ENCODE measurements around the gene FASN. TPM values are rescaled to one million over a fixed set of nuclear protein-coding genes. Genes with fewer than 3 reads are reported as not detected.

The FASN gene
- polyA plus RNA-seq, 1 donor = 34.3 TPM

- no peak for DNase-seq
Measured at GRCh38 chr17:82118815-82119380, 20.9 kb upstream of the FASN start.

- DNase-seq = no peak
Measured at GRCh38 chr17:82118168-82118814, 20.3 kb upstream of the FASN start.

DNA sequence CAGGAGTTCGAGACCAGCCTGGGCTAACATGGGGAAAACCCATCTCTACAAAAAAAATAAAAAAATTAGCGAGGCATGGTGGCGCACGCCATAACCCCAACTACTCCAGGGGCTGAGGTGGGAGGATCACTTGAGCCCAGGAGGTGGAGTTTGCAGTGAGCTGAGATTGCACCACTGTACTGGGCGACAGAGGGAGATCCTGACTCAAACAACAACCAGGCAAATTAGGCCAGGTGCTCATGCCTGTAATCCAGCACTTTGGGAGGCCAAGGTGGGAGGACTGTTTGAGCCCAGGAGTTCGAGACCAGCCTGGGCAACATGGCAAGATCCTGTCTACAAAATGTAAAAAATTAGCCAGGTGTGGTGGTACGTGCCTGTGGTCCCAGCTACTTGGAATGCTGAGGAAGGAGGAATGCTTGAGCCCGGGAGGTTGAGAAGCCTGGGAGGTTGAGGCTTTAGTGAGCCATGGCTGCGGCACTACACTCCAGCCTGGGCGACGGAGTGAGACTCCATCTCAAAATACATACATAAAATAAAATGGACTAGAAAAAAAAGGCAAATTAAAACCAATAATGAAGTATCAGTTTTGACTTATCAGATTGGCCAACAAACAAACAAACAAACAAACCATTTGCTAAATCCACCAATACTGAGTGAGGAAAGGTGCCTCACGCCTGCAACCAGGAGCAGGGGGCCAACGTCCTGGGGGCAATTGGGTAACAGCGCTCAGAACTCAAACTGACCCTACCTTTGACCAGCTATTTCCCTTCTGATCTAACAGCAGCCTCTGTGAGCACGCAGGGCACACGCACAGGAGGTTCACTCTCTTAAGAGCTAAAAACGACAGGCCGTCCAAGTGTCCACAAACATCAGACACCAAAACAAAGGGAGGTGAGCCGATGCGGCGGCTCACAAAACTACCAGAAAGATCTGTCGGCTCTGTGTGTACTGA is 19.4 kb upstream of the FASN start:
- no peak for DNase-seq

DNA sequence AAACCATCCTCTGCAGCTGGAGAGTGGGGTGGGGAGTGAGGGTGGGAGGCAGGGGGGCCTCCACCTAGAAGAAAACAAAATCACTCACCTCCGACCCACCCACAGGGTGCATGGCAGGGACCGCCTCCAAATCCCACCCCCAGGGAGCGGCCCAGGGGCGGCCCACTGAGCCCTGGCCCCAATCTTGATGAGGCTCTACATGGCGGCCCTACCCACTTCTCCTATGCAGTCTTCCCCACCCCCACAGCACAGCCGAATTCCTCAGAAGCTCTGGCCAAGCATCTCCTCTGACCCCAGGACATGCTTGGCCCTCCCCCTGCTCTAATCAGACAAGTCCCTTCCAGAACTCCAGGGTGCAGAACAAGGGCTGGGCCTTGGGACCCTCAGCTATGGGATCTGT is 18.2 kb upstream of the FASN start:
- DNase-seq = no peak

DNA sequence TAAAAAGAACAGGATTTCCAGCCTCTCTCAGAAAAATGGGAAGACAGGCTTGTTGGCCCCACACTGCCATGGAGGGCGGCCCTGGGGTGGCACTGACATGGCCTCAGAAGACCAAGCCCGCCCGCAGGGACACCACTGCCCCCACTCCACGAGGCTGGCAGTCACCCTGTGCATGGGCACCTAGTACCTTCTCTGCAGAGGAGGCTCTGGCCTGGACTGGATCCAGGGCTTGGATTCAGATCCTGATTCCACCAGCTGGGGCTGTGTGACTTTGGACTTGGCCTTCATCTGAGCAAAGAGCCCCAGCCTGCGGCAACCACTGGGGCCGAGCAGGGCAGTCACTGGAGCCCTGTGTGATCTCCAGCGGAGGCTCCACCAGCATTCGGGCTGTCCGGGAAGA is 16.8 kb upstream of the FASN start:
- DNase-seq = no peak

- no peak for DNase-seq
Measured at GRCh38 chr17:82114447-82114846, 16.4 kb upstream of the FASN start.

DNA sequence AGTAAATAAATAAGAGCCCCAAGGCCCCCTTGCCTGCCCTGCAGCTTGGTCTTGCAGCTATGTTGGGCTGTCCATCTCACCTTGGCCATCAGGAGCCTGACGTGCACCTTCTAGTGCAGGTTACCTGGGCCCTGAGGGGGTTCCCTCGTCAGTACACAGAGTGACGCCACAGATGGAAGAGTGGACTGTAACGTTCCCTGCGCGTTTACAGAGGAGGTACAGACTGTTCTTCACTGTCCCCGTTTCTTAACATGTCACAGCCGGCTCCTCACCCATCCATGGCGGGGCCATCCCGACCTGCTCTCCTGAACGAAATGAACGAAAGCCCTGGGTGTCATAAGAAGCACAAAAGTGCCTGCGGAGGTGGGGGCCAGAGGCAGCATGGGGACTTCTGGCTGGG is 15.9 kb upstream of the FASN start:
- DNase-seq = no peak

- no peak for DNase-seq
Measured at GRCh38 chr17:82113422-82113821, 15.4 kb upstream of the FASN start.

DNA sequence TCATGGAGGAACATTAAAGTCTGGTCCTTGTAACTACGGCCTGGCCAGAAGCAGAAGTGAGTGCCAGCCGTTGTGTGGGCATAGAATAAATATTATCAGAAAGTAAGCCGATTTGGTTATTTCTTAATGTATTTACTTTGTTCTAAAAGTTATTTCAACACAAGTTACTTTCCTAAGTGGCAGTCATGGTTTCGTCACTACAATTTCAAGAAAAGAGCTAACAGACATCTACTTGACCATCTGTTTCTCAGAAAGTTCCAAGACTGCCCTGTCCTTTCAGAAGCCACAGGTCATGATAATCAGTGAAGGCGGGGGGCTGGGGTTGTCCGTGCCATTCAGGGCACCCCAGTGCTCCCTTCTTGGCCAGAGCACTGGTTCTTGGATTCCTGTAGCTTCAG is 14.9 kb upstream of the FASN start:
- no peak for DNase-seq

- DNase-seq = no peak
Measured at GRCh38 chr17:82112181-82112913, 14.3 kb upstream of the FASN start.

- DNase-seq = no peak
Measured at GRCh38 chr17:82110298-82110697, 12.3 kb upstream of the FASN start.

DNA sequence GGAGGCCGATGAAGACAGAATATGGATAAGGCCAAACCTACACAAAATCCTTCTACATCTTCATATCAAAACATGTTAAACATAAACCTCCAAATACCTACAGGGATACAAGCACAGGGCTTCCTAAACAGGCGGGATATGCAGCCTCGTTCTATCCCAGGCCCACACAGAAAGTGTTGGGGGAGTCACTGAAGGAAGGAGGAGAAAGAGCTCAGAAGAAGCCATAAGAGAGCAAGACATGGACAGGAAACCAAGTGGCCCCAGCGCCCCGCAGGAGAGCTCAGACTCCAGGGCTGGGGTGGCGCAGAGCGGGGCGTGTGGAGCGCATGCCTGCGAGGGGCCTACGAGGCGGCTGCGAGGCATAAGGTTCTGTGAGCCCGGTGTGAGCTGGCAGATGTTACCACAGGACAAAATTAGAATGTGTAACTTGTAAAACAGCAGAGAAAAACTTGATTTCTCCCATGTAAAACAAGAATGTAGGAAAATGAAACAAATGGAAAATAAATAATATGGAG is 11.0 kb upstream of the FASN start:
- DNase-seq = no peak

- no peak for DNase-seq
Measured at GRCh38 chr17:82108496-82108945, 10.5 kb upstream of the FASN start.

DNA sequence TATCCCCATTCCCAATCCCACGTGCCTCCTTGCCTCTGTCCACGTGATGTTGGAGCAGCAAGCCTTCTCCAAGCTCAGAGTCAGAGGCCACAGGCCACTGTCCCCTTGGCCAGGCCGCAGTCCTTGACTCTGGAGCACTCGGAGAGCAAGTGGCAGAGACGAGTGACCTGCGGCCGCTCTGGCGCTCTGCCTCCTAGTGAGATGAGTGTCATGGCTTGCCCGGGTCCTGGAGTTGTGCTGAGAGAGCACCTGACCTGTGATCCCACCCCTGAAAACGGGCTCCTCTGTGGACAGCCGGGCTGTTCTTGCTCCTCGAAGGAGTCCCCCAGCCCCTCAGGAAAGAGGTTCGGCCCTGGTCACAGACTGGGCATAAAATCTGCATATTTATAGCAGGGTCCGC is 10.0 kb upstream of the FASN start:
- no peak for DNase-seq

- no peak for DNase-seq
Measured at GRCh38 chr17:82107341-82107860, 9.4 kb upstream of the FASN start.

GRCh38 chr17:82106688-82107305 is 8.8 kb upstream of the FASN start:
- DNase-seq = no peak

GRCh38 chr17:82105882-82106687 is 8.0 kb upstream of the FASN start:
- no peak for DNase-seq

DNA sequence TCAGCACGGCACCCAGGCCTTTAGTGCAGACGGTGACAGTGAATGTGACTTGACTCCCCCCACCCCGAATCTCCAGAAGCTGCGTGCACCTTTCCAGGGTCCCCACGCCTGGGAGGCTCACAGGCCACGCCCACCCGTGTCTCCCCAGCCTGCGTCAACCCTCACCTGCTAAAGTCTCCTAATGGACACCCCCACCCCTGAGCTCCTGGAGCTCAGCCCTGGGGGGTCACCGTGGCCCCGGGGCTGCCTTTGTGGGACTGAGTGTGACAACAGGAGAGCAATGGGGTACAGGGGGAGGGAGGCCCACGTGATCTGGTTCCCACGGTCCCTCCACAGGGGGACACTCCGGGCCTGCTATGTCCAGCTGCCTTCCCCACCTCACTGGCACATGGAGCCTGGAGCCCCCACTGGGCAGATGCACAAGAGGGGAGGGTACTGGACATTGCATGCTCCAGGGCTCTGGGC is 7.4 kb upstream of the FASN start:
- no peak for DNase-seq

GRCh38 chr17:82104797-82105416 is 6.9 kb upstream of the FASN start:
- no peak for DNase-seq
